A549 (cell line): ENCODE data around the gene FCHSD1.

ENCODE experiments used
- BHLHE40 ChIP-seq: IDR thresholded peaks from 2 replicates; pipeline ENCODE4 v1.6.1; 2012; ENCODE audit warnings: low read depth, low read length, inconsistent platforms
- CBX8 ChIP-seq: fragments of 200-600 bp; sonication (generic); IDR thresholded peaks from 2 replicates; pipeline ENCODE4 v1.6.1; 2016
- CTCF ChIP-seq: fragments of >200 bp; sonication (Bioruptor Twin); formaldehyde crosslinking; IDR thresholded peaks from 3 replicates; pipeline ENCODE4 v1.5.1; 2016
- ESRRA ChIP-seq: fragments of 150-350 bp; IDR thresholded peaks from 2 replicates; pipeline ENCODE4 v1.6.1; 2014; ENCODE audit warnings: mild to moderate bottlenecking, low read length, borderline replicate concordance
- FOSB ChIP-seq: fragments of 250-450 bp; sonication (Bioruptor Pico); IDR thresholded peaks from 2 replicates; pipeline ENCODE4 v1.5.0; 2020; ENCODE audit warnings: mild to moderate bottlenecking, moderate library complexity
- MAZ ChIP-seq: fragments of 150-350 bp; IDR thresholded peaks from 2 replicates; pipeline ENCODE4 v1.6.1; 2014; ENCODE audit warnings: antibody characterized with exemption, low read depth, low read length, borderline replicate concordance
- MYC ChIP-seq: IDR thresholded peaks from 2 replicates; pipeline ENCODE4 v1.6.1; 2012; ENCODE audit warnings: mild to moderate bottlenecking, inconsistent platforms, low read length, improper control_type of control experiment, borderline replicate concordance
- POLR2A ChIP-seq: IDR thresholded peaks from 2 replicates; pipeline ENCODE4 v1.6.1; 2012; ENCODE audit warnings: mild to moderate bottlenecking, low read length

- TF ChIP-seq CTCF (no peak), POLR2A (no peak), FOSB (CRISPR knock-in tag) (no peak), CBX8 (no peak), BHLHE40 (no peak), MYC (no peak), MAZ (no peak), ESRRA (no peak)
Measured at GRCh38 chr5:141662028-141662427, 10.8 kb upstream of the FCHSD1 start.
